Brain microvascular endothelial cell (primary cell): Measurements from ENCODE around the gene DLEU7.

ENCODE experiments used
- DNase-seq: peaks from one replicate; pipeline ENCODE4 v3.0.0-alpha.2; 2020
- H3K27ac ChIP-seq: fragments of 250-450 bp; sonication (Bioruptor Pico); 2 replicates; pipeline ENCODE4 v1.5.1; 2020; ENCODE audit warnings: mild to moderate bottlenecking, moderate library complexity
- H3K27me3 ChIP-seq: fragments of 250-450 bp; sonication (Bioruptor Pico); replicated peaks from 2 replicates; pipeline ENCODE4 v1.5.1; 2020; ENCODE audit warnings: mild to moderate bottlenecking
- H3K36me3 ChIP-seq: fragments of 250-450 bp; sonication (Bioruptor Pico); replicated peaks from 2 replicates; pipeline ENCODE4 v1.5.1; 2020; ENCODE audit warnings: mild to moderate bottlenecking
- H3K4me3 ChIP-seq: 2 replicates; pipeline ENCODE4 v1.5.1; 2011; ENCODE audit warnings: low read depth, mild to moderate bottlenecking, control low read depth, low read length, moderate library complexity
- in situ Hi-C: cut with HindIII; loops from 2 replicates; pipeline ENCODE4 v1.10.0; 2017; ENCODE audit warnings: low sequenced_read_pairs, low pct_ligation_motif_present
- TF ChIP-seq, protein P1 (sequence below): IDR thresholded peaks from 2 replicates; pipeline ENCODE4 v1.5.1; 2011; ENCODE audit warnings: low read depth, mild to moderate bottlenecking, moderate library complexity, low read length, control low read depth, inconsistent platforms; ENCODE audit errors: missing control alignments

Gene DLEU7

DNA sequence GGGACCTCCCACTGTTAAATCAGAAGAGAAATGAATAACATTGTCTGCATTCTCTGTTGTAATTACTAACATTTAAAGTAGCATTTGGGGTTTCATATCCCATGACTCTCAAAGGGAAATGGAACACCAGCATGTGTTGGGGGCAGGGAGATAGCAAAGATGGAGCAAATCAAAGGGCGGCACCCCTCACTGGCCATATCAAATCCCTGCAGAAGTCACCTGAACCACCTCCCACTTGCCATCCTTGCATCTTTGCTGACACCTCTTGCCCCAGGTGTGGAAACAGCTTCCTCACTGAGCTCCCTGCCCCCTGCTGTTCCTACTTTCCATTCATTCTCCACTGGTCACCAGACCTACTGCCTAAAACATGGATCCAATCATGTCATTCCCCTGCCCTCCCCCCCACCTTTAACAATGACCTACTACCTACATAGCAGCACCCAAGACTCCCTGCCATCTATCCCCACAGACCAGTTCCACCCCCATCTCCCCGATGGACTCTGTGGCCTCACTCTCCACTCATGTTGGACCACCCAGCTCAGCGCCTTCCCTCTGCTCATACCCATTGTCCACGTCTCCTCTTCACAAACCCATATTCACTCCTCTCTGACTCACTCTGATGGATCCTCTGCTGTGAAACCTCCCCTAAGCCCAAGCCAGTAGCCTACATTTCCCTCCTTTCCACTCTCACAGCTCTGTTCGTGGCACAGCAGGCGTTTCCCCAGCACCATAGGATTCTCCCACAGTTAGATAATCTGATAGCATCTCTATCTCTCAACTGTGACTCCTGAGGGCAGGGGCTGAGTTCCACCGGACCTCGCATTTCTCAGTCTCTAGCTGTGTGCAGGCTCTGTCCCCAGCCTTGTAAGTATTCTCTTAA lies 55.9 kb downstream of the DLEU7 start:
- DNase-seq, result no peak
- in situ Hi-C loops, result no loop called here
- TF ChIP-seq, protein P1, sequence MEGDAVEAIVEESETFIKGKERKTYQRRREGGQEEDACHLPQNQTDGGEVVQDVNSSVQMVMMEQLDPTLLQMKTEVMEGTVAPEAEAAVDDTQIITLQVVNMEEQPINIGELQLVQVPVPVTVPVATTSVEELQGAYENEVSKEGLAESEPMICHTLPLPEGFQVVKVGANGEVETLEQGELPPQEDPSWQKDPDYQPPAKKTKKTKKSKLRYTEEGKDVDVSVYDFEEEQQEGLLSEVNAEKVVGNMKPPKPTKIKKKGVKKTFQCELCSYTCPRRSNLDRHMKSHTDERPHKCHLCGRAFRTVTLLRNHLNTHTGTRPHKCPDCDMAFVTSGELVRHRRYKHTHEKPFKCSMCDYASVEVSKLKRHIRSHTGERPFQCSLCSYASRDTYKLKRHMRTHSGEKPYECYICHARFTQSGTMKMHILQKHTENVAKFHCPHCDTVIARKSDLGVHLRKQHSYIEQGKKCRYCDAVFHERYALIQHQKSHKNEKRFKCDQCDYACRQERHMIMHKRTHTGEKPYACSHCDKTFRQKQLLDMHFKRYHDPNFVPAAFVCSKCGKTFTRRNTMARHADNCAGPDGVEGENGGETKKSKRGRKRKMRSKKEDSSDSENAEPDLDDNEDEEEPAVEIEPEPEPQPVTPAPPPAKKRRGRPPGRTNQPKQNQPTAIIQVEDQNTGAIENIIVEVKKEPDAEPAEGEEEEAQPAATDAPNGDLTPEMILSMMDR, result no peak
- Histone ChIP-seq H3K27me3 (no peaks in the 10 kb centered on the region), H3K27ac (no peak overlapping the region), H3K4me3 (no peak overlapping the region), H3K36me3 (no peaks in the 10 kb centered on the region)

DNA sequence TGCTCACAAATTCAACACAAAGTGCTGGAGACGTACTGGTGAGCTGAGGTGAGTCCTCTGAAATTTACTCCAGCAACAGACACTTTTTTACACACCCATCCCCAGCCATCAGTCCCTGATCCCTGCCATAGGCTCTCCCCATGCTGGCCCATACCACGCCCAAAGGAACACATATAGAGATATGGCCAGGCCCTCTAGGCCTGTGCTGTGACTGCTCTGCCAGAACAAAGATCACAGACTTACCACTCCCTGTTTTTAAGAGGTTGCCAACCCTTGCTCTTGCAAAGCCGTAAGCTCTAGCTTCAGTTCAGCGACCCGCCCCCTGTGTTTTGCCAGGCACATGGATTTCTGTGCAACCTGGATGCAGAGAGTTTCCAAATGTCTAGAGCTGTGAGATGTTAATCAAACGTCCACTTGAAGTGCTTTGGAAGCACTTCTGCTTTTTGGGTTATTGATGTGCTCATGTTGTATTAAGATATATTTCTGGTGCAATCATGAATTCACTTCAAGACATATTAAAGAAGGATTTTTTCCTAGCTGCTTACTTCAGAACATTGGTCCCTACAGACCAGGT lies 59.7 kb downstream of the DLEU7 start:
- no peaks in the 10 kb centered on the region for H3K27me3 ChIP-seq
- TF ChIP-seq, protein P1, result no peak
- no peaks in the 10 kb centered on the region for H3K36me3 ChIP-seq
- in situ Hi-C loops, result no loop called here
- no peak overlapping the region for H3K27ac ChIP-seq
- no peak overlapping the region for H3K4me3 ChIP-seq
- no peak for DNase-seq

DNA sequence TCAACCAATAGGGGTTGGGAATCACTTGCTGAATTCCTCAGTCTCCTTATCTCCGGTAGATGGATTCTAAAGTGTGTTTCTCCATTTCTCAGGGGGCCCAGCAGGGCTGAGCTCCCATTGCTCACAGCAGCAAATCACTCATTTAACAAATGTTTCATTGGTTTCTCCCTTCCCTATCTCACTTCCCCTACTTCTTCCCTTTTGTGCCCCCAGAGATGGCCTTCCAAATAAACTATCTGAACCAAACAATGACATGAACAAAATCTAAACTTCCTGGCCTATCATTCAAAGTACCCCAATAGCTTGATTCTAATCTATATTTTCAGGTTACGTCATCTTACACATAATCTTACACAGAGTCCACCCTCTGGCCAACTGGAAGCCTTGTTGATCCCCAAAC lies 60.4 kb downstream of the DLEU7 start:
- Histone ChIP-seq H3K27me3 (no peaks in the 10 kb centered on the region), H3K27ac (no peak overlapping the region), H3K36me3 (no peaks in the 10 kb centered on the region), H3K4me3 (no peak overlapping the region)
- in situ Hi-C loops, result no loop called here
- no peak for DNase-seq
- TF ChIP-seq, protein P1, result no peak

DNA sequence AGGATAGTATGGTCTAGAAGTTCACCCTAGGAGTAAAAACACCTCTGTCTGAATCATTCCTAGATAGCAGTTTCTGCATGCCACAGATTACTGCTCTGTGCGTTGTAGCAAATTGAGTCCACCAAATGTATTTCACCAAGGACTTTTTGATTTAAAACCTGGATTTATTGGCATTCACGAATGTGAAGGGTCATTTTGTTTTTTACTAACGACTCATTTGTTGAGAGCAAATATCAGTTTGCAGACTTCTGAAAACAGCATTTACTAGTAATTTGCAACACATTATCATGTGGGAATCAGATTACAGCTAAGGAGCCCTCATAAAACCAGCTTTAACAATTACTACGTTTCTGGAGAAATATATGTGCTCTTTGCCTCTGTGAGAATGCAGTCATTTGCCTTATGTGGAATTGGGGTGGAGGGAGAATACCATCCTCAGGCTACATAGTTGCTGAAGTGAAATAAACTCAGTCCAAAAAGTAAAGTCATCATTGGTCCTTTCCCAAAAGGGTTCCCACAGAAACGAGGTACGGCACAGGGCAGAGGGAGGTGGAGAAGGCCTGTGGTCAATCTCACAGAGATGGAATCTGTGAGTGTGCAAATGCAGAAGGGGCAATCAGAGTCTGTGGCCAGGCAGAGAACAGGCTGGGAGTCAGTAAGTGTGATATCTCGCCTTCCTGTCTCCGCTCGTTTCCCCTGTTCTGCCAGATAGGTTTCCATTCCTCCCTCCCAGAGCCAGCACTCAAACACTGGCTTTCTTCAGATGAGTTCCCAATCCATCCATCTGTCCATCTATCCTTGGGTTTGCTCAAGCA lies 63.1 kb downstream of the DLEU7 start:
- in situ Hi-C loops, result no loop called here
- TF ChIP-seq, protein P1, result no peak
- no peaks in the 10 kb centered on the region for H3K27me3 ChIP-seq
- H3K27ac ChIP-seq, result no peak overlapping the region
- no peak overlapping the region for H3K4me3 ChIP-seq
- DNase-seq, result no peak
- H3K36me3 ChIP-seq, result no peaks in the 10 kb centered on the region

DNA sequence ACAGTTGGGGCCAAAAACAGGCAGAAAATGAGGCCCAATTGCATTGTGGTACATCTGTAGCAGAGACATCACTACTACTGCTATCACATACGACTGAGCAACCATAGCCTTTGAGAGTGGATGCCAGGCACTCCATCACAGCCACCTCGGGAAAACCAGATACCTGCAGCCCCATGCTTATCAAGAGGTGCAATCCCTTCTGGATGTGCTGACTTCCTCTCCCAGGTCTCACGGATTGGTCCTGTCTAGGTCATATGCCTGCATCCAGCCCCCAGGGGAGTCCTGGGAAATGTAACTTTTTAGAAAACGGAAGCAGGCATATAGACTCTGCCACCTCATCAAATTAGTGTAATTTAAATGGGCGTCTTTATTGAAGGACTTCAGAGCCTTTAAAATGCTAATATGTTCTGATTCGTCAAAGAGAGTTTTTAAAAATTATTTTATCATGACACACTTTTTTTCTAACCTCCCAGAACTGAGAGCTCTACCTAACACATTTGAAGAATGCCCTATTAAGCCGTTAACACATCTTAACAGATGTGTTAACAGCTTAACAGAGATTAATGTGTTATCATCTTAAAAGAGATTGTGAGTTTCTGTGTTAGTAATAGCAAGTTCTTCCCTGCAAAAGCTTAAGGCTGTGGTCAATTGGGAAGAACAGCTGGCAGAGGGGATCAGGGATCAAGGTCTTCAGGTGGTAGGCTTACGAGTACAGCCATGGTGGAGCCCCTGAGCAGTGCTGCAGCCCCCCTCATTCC lies 63.9 kb downstream of the DLEU7 start:
- no peaks in the 10 kb centered on the region for H3K36me3 ChIP-seq
- TF ChIP-seq, protein P1, result no peak
- DNase-seq, result no peak
- no peaks in the 10 kb centered on the region for H3K27me3 ChIP-seq
- no peak overlapping the region for H3K27ac ChIP-seq
- H3K4me3 ChIP-seq, result no peak overlapping the region
- in situ Hi-C loops, result no loop called here
